ELF-1 (cell line): Measurements from ENCODE around the gene CCL25.

Experiments used
- DNase-seq: peaks from one replicate; pipeline ENCODE4 v3.0.0-alpha.2; 2016; ENCODE audit warnings: low read depth, low spot score

The CCL25 gene

GRCh38 chr19:8109890-8110662 lies 57.5 kb downstream of the CCL25 start:
- no peak for DNase-seq

GRCh38 chr19:8110931-8111330 lies 58.4 kb downstream of the CCL25 start:
- DNase-seq: no peak

- DNase-seq: no peak
Measured at GRCh38 chr19:8111376-8111775, 58.8 kb downstream of the CCL25 start.
